ENCODE measurements around the gene CRYBA1. TPM values are rescaled to one million over a fixed set of nuclear protein-coding genes. Genes with fewer than 3 reads are reported as not detected.

CRYBA1 gene
- total RNA-seq, 1 experiment from 2014 or later: not detected

- DNase-seq (ENCODE audit: low spot score): no peak
Observed at GRCh38 chr17:29279397-29280070, 32.9 kb downstream of the CRYBA1 start.

GRCh38 chr17:29283496-29283895, 36.8 kb downstream of the CRYBA1 start:
- no peak for DNase-seq (ENCODE audit: low spot score)

GRCh38 chr17:29283961-29284360, 37.3 kb downstream of the CRYBA1 start:
- no peak for DNase-seq (ENCODE audit: low spot score)

- DNase-seq (ENCODE audit: low spot score): no peak
Observed at GRCh38 chr17:29289852-29290251, 43.2 kb downstream of the CRYBA1 start.

- DNase-seq (ENCODE audit: low spot score): peak; percentile 88
Observed at GRCh38 chr17:29291163-29291752, 44.6 kb downstream of the CRYBA1 start.

GRCh38 chr17:29292071-29292991, 45.7 kb downstream of the CRYBA1 start:
- DNase-seq (ENCODE audit: low spot score): peak; percentile 42

- peak; percentile 50 for DNase-seq (ENCODE audit: low spot score)
Observed at GRCh38 chr17:29292992-29293889, 46.6 kb downstream of the CRYBA1 start.

GRCh38 chr17:29293890-29294579, 47.4 kb downstream of the CRYBA1 start, which contains the start of gene NUFIP2:
Gene NUFIP2, minus strand, starts transcription at chr17:29294148. Its CDS starts 89 bp downstream, at chr17:29294059.
- DNase-seq (ENCODE audit: low spot score): peak; percentile 98

- DNase-seq (ENCODE audit: low spot score): no peak
Observed at GRCh38 chr17:29294580-29294900, 47.9 kb downstream of the CRYBA1 start.

GRCh38 chr17:29295420-29295819, 48.8 kb downstream of the CRYBA1 start:
- no peak for DNase-seq (ENCODE audit: low spot score)

- no peak for DNase-seq (ENCODE audit: low spot score)
Observed at GRCh38 chr17:29299031-29299430, 52.4 kb downstream of the CRYBA1 start.

GRCh38 chr17:29303386-29303785, 56.7 kb downstream of the CRYBA1 start:
- no peak for DNase-seq (ENCODE audit: low spot score)

Other genes starting within 250 kb of the CRYBA1 start
- gene SEZ6, start 240.8 kb upstream of the CRYBA1 start, total RNA-seq (2014; rRNA removed; shearing (Covaris generic)): 0.05 TPM in 1 of 2 replicates, not detected in the other
- 0.47 and 2.2 TPM in 2 replicates for gene PIPOX, start 203.7 kb upstream of the CRYBA1 start, total RNA-seq (2014; rRNA removed; shearing (Covaris generic))
- 105 and 108 TPM in 2 replicates for gene MYO18A, start 66.5 kb upstream of the CRYBA1 start, total RNA-seq (2014; rRNA removed; shearing (Covaris generic))
- gene NUFIP2, start 47.3 kb downstream of the CRYBA1 start, total RNA-seq (2014; rRNA removed; shearing (Covaris generic)): 19.3 and 20.3 TPM in 2 replicates
- 20.5 and 25.9 TPM in 2 replicates for gene TAOK1, start 143.5 kb downstream of the CRYBA1 start, total RNA-seq (2014; rRNA removed; shearing (Covaris generic))

Data from HT-29 (cell line).